CMK (cell line): ENCODE data around the gene TRPC4AP.
"Not testable (repeated sequence)": the region's sequence is repeated elsewhere in the genome, so short reads cannot be mapped to it uniquely, and the experiment has no call there.

Experiments used
- DNase-seq: peaks from one replicate; pipeline ENCODE4 v3.0.0-alpha.2; 2010; ENCODE audit warnings: low read depth

Gene TRPC4AP

GRCh38 chr20:35101620-35102019, 9.0 kb upstream of the TRPC4AP start:
- no peak for DNase-seq

GRCh38 chr20:35093267-35093884, 769 bp upstream of the TRPC4AP start:
- no peak for DNase-seq

- DNase-seq, result no peak
Observed at GRCh38 chr20:35091816-35092523, 637 bp downstream of the TRPC4AP start.

GRCh38 chr20:35088231-35089145, 4.1 kb downstream of the TRPC4AP start:
- no peak for DNase-seq

GRCh38 chr20:35087791-35088190, 4.8 kb downstream of the TRPC4AP start:
- no peak for DNase-seq

- DNase-seq, result no peak
Observed at GRCh38 chr20:35087355-35087754, 5.3 kb downstream of the TRPC4AP start.

- no peak for DNase-seq
Observed at GRCh38 chr20:35085477-35086225, 7.0 kb downstream of the TRPC4AP start.

- no peak for DNase-seq
Observed at GRCh38 chr20:35084998-35085397, 7.6 kb downstream of the TRPC4AP start.

- not testable (repeated sequence) for DNase-seq
Observed at GRCh38 chr20:35080348-35080642, 12.3 kb downstream of the TRPC4AP start.

- DNase-seq, result no peak
Observed at GRCh38 chr20:35079472-35080347, 12.9 kb downstream of the TRPC4AP start.

GRCh38 chr20:35077872-35078271, 14.7 kb downstream of the TRPC4AP start:
- DNase-seq, result no peak

- DNase-seq, result no peak
Observed at GRCh38 chr20:35077341-35077740, 15.3 kb downstream of the TRPC4AP start.

- DNase-seq, result not testable (repeated sequence)
Observed at GRCh38 chr20:35071436-35072153, 21.0 kb downstream of the TRPC4AP start.

GRCh38 chr20:35066194-35066593, 26.4 kb downstream of the TRPC4AP start:
- no peak for DNase-seq

- no peak for DNase-seq
Observed at GRCh38 chr20:35065181-35065580, 27.4 kb downstream of the TRPC4AP start.

- no peak for DNase-seq
Observed at GRCh38 chr20:35063168-35063567, 29.4 kb downstream of the TRPC4AP start.

GRCh38 chr20:35062478-35062877, 30.1 kb downstream of the TRPC4AP start:
- DNase-seq, result no peak

GRCh38 chr20:35060168-35060567, 32.4 kb downstream of the TRPC4AP start:
- no peak for DNase-seq

- DNase-seq, result no peak
Observed at GRCh38 chr20:35059612-35060011, 33.0 kb downstream of the TRPC4AP start.

- DNase-seq, result no peak
Observed at GRCh38 chr20:35059110-35059509, 33.5 kb downstream of the TRPC4AP start.
